C4-2B (cell line): ENCODE data around the gene ZFR2.

Experiments used
- H3K27ac ChIP-seq: fragments of 450-650 bp; 2 replicates; pipeline ENCODE4 v1.5.1; 2017
- CTCF ChIP-seq: fragments of 450-650 bp; conservative IDR thresholded peaks from 2 replicates; pipeline ENCODE4 v1.5.1; 2017; ENCODE audit warnings: mild to moderate bottlenecking
- ZFX ChIP-seq: fragments of 450-650 bp; IDR thresholded peaks from 2 replicates; pipeline ENCODE4 v1.6.1; 2017

ZFR2 gene

DNA sequence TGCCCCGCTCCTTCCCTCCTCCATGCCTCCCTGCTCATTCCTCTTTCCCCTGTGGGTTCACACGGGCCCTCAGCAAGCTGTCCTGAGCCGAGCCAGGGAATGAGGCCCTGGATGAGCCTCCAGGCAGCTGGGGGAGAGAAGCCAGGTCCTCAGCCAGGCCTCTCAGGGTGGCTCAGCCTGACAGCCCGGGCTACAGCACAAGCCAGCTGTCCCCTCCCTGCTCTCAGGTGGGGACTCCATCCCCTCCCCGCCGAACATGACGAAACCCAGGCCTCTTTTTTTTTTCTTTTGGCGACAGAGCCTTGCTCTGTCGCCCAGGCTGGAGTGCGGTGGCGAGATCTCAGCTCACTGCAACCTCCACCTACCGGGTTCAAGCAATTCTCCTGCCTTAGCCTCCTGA lies 42.7 kb downstream of the ZFR2 start:
- TF ChIP-seq ZFX (no peak), CTCF (no peak)
- no peak overlapping the region for H3K27ac ChIP-seq

DNA sequence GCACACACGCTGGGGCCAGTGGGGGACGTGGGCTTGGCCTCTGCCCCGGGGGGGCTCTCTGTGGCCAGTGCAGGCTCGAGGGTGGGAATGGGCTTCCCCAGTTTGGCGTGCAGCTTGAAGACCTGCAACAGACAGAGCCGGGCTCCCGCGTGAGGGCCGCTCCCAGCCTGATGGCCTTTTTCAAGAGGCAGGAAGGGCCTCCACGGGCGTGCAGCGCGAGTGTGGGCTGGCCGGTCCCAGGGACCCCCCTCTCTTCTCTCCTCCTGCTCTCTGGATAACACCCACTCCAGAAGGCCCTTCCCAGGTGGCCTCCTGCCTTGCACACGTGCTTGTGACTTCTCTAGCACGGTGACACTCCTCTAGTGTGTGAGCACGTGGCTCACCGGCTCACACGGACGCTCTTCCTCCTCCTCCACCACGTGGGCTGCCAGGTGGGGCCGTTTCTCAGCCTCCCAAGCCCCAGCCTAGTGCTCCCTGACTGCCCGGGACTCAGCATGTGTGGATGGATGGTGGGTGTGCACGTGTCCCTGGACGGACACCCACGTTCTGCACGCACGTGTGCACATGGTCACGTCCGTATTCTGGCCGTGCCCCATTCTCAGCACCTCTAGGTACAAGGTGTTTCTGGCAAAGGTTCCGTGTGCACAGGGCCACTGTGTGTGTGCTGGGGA lies 43.4 kb downstream of the ZFR2 start:
- TF ChIP-seq CTCF (no peak), ZFX (no peak)
- no peak overlapping the region for H3K27ac ChIP-seq

DNA sequence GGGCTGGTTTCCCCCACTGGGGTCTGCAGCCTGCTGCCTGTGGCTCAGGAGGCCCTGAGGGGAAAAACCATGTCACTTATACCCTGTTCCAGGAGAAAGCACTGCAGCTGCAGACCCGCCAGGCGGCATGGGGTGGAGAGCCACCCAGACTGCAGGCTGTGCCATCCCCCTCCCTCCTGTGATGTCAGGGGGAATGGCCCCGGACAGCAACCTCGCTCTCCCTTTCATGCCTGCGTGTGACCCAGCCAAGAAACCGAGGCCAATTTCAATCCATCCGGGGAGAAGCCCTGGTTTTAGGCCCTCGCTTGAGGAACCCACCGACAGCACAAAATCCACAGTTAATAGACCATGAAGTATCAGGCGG lies 45.5 kb downstream of the ZFR2 start:
- TF ChIP-seq ZFX (no peak), CTCF (no peak)
- H3K27ac ChIP-seq, result no peak overlapping the region

- H3K27ac ChIP-seq, result no peak overlapping the region
- no peak for TF ChIP-seq ZFX
- no peak for TF ChIP-seq CTCF
Measured at GRCh38 chr19:3822683-3823349, 46.0 kb downstream of the ZFR2 start.

DNA sequence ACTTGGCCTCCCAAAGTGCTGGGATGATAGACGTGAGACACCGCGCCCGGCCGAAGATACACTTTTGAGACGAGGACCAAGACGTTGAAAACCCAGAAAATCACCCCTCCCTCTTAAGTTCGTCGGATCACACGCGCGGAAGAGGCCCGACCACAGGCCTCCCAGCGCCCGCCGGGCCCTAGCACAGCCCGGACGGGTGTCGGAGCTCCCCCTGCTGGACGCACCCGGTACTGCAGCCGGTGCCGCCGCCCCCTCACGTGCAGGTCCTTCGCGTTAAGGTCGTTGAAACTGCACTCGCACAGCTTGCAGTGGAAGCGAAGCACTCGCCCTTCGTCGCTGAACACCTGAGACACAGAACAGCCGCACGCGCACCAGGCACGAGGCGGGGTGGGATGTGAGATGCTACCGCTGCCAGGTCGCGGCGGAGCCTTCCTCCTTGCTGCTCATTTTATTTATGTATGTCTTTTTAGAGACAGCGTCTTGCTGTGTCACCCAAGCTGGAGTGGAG lies 46.9 kb downstream of the ZFR2 start:
- H3K27ac ChIP-seq, result no peak overlapping the region
- TF ChIP-seq ZFX (no peak), CTCF (peak; percentile 99)

DNA sequence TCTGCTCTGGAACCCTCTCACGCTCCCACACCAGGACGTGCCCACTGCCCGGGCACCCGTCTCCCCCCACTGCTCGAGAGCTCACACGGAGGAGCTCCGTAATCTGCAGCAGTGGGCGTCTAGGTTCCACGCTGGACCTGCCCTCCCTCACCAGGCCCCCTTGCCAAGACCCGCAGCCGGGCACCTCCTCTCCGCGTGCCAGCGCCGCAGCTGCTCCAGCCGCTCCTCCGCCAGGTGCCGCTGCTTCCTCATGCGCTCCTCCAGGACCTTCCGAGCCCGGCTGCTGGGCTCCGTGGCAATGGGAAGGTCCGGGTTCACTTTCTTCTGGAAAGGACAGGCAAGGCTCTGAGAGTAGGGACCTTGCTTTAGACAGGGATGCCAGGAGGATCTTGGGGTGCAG lies 47.7 kb downstream of the ZFR2 start:
- TF ChIP-seq ZFX (no peak), CTCF (no peak)
- no peak overlapping the region for H3K27ac ChIP-seq

- TF ChIP-seq ZFX, result no peak
- TF ChIP-seq CTCF, result no peak
- H3K27ac ChIP-seq, result no peak overlapping the region
Measured at GRCh38 chr19:3819989-3820388, 48.8 kb downstream of the ZFR2 start.
